GM04504 (cell line): ENCODE measurements around the gene UTP11.
"Not testable (repeated sequence)": the region's sequence is repeated elsewhere in the genome, so short reads cannot be mapped to it uniquely, and the experiment has no call there.

ENCODE experiments used
- DNase-seq: peaks from one replicate; pipeline ENCODE4 v3.0.0-alpha.2; 2012; ENCODE audit warnings: low read depth

UTP11 gene

DNA sequence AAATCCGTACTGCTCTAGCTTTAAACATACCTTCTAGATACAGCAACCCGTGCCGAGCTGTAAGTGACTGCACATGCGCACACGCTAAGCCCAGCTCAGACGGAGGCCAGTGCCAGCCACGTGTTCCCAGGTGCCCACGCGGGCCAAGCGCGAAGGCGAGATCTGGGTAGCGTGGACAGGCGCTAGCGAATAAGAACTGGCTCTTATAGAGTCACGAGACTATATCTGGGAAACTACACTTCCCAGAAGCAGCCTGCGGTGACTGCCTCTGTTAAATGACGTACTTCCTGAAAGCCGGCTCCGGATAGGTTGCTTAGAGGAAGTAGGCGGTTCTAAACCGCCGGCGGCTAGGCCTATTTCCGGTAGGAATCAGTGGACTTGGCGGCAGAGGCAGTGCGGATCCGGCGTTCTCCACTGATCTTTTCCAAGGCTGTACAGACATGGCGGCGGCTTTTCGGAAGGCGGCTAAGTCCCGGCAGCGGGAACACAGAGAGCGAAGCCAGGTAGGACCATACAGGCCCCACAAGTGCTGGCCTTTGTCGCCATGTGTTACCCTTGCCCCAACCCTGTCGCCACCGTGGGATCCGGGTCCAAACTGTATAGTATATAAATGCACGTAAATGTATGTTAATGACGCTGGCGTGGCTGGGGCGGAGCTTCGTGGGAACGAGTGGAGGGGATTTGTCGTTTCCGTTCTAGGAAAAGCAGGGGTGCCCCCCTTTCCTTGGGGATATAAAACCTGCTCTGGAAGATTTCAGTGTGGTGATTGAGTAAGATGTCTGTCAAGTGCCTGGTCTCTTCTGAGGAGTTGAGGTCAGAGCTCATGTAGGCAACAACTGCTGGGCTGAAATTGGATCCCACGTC is at the start of gene UTP11:
Gene UTP11 (plus strand): TSS at position 372 of the 864 bp plus-strand sequence. CDS start 69 bp downstream, at position 441.
- peak; percentile 98 for DNase-seq

GRCh38 chr1:37964106-37964505 is 48.4 kb upstream of the UTP11 start:
- DNase-seq, result not testable (repeated sequence)

DNA sequence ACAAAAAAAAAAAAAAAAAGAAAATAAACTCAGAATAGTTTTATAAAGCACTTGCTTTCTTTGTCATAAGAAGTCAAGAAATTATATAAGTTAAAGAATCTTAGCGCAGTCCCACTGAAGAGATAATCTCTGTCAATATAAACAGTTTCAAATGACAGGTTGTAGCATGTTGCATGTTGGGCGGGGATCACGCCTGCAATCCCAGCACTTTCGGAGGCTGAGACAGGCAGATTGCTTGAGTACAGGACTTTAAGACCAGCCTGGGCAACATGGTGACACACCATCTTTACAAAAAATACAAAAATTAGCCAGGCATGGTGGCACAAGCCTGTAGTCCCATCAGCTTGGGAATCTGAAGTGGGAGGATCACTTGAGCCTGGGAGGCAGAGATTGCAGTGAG is 47.2 kb upstream of the UTP11 start:
- DNase-seq, result no peak

DNA sequence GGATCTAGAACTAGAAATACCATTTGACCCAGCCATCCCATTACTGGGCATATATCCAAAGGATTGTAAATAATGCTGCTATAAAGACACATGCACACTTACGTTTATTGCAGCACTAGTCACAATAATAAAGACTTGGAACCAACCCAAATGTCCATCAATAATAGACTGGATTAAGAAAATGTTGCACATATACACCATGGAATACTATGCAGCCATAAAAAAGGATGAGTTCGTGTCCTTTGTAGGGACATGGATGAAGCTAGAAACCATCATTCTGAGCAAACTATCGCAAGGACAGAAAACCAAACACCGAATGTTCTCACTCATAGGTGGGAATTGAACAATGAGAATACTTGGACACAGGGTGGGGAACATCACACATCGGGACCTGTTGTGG is 38.9 kb upstream of the UTP11 start:
- not testable (repeated sequence) for DNase-seq

- DNase-seq, result no peak
Observed at GRCh38 chr1:37974567-37974966, 38.0 kb upstream of the UTP11 start.

DNA sequence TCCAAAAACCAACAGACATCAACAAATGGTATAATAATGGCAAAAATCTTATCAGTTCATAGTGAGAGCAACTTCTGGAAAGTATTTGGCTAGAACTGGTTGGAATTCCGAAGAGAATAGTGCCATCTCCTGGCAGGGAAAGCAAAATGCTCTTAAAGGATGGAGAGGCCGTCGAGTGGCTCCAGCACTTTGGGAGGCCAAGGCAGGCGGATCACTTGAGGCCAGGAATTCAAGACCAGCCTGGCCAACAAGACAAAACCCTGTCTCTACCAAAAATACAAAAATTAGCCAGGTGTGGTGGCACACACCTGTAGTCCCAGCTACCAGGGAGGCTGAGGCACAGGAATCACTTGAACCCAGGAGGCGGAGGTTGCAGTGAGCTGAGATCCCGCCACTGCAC is 37.5 kb upstream of the UTP11 start:
- DNase-seq, result peak; percentile 21

DNA sequence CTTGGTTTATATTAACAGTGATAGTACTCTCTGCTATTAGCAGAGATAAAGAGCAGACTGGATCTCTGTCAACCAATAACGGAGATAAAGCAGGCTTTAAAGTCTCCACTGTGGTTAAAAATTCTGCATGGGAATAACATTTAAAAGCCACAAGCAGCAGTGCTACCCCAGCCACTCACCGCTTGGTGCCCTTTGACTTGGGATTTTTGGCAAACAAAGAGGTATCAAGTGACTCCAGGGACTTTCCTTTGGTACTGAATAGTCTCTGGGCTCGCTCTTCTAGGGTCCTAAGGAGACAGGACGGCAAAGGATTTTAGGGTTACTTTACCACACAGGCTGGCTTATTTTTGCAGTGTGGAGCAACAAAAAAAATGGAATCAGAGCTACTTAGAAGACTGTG is 34.0 kb upstream of the UTP11 start:
- no peak for DNase-seq

DNA sequence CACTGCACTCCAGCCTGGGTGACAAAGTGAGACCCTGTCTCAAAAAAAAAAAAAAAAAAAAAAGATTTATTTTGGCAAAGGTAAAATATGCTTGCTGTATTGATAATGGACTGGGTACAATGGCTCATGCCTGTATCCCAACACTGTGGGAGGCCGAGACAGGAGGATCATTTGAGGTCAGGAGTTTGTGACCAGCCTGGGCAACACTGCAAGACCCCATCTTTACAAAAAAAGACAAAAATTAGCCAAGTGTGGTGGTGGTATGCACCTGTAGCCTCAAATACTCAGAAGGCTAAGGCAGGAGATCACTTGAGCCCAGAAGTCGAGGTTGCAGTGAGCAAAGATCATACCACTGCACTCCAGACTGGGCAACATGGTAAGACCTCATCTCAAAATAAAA is 29.0 kb upstream of the UTP11 start:
- DNase-seq, result no peak

DNA sequence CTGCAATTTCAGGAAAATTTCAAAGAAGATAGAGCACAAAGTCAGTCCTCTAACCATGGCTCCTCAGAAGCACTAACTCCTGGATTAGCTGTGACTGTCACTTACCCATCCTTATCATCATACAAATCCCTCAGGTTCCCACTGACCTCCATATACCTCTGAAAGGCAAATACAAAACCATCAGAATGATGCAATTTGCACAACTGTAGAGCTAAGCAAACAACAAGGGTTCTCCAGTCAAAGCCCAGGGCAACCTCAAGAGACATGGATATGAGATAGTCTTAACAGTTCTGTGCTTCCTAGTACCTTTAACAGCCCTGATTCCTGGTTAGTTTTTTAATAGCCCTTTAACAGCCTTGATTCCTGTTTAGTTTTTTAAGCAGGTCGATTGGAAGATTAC is 24.9 kb upstream of the UTP11 start:
- DNase-seq, result no peak

DNA sequence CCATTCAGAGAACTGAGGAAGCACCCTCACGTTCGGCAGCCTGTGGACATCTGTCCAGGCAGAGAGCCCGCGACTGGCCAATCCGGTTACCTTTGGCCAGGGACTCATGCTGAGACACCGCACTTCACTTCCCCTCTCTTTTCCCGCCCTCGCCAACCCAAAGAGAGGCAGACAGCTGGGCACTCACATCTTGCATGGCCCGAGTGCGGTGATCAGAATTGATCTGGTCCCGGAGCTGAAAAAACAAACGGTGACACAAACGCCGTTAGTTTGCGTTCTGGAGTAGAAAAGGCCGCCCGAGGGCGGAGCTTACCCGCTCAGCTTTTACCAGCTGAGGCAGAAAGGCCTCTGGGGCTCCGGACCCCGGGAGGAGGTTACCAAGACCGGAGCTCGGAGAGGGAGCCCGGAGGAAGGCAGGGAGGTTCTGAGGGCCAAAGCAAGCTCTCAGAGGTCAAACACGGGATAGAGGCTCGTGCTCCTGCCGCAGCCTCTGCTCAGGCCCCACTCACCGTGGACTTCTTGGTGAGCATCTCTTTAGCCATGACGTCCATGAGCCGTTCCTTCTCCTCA is 23.1 kb upstream of the UTP11 start:
- DNase-seq, result no peak

- no peak for DNase-seq
Observed at GRCh38 chr1:37994886-37995566, 17.5 kb upstream of the UTP11 start.

DNA sequence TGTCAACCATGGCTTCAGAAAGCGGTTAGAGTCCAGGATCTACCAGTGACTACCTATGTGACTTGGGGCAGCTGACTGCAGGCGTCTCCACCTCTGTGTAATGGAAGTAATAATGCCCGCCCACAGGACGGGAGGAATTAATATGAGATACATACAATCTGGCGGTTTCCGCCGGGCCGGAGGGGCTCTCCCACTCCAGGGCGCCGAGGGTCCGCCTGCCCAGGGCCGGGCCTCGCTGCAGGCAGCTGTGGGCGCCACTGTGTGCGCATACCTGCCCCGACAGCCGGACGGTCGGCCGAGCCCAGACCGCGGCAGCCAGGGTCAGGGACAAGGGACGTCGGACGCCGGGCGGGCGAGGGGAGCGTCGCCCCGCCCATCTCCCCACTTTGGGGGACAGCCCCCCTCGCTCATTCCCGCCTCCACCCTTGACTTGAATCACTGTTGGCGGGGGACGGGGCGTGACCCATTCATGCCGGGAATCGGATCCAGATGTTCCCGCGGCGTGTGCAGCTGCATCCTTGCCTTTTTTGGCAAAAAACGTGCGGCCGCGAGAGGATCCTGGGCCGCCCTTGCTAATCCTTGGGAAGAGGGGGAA is 16.7 kb upstream of the UTP11 start:
- DNase-seq, result peak; percentile 87

- DNase-seq, result no peak
Observed at GRCh38 chr1:37997256-37998088, 15.1 kb upstream of the UTP11 start.

DNA sequence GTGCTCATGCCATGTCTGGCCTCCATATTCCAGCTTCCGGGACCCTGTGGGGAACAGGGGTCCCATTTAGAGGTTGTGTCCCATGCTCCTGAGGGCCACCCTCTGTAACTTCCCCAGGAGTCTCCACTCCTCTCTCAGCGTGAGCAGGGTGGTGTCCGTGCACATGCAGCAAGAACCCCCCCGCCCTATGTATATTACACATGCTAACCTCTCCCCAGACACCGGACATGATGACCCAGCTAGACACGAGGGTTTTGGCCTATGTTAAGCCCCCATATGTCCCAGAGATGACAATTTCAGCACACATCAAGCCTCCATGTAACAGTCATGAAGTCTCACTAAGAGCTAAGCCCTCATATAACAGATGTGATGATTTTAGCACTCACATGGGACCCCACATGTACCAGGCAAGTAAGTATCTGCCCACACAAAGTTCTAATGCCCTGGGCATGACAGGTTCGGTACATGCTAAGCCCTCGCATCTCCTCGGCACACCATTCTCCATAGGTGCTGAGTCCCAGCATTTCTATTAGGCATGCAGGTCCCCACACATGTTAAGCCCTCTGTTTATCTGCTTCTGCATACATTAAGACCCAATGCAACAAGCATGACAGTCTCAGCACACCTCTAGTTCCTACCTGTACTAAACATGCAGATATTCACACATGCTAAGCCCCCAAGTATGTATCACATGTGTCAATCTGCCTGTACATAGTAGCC is 14.3 kb upstream of the UTP11 start:
- DNase-seq, result no peak

DNA sequence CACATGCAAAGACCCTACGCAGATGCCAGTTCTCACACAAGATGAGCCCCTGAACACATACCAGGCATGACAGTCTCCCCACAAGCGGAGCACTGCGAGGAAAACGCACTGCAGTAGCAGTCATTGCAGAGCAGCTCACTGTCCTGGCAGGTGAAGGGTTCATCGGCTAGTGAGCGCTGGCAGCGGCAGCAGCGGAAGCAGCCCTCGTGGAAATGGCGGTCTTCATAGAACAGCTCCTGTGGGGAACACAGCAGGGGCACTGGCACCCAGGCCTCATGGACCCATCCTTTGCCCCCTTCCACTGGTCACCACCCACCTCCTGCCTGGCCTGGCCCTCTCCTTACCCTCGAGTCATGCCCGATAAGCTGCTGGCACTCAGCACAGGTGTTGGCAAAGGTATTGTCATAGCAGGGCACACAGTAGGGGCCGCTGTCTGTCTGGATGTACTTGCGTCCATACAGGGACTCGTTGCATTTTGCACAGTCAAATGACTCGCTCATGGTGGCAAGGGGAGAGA is 13.6 kb upstream of the UTP11 start:
- DNase-seq, result no peak

DNA sequence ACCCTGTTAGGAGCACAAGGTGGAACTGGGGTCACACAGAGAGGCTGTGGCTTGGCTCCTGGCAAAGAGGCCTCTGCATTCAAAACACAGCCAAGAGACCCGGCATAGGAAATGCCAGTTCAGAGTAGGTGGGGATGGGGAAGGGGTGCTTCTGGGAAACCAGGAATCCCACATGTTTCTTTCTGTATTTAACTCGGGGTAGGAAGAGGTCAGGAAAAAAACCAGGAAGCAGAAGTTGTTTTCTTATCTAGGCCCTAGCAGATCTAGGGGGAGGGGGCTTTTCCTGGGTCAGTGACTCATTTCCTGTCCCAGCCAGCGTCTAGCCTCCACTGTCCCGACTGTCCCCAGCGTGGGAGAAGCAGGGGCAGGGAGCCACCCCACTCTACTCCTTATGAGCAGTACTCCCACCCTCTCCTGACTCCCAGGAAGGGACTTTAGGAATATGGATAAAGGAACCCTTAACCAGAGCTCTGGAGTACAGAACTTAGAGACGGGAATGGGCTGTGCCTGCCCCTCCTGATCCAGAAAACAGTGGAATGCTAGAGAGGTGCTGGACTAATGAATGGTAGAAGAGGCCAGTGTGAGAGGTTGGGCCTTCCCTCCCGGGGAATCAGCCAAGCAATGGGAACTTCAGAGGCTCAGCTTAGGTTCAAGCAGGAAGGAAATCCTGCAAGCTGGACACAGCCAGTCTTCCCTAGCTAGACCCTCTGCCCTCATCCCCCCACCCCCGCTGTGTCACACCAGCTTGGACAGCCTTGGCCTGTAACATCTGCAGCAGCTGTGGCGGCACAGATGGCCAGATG is 12.9 kb upstream of the UTP11 start:
- DNase-seq, result no peak

DNA sequence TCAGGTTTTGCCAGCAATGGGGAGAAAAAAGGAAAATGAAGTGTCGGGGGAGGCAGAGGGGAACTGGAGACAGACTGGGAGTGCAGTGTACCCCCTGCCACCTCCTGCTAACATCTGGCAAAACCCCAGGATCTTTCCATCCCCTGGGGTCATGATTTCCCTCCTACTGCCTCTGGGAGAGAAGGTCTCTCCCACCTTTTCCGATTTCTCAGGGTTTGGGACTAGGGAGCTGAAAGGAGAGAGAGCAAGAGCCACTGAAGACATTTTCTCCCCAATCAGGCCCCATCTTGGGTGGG is 12.4 kb upstream of the UTP11 start:
- DNase-seq, result no peak

DNA sequence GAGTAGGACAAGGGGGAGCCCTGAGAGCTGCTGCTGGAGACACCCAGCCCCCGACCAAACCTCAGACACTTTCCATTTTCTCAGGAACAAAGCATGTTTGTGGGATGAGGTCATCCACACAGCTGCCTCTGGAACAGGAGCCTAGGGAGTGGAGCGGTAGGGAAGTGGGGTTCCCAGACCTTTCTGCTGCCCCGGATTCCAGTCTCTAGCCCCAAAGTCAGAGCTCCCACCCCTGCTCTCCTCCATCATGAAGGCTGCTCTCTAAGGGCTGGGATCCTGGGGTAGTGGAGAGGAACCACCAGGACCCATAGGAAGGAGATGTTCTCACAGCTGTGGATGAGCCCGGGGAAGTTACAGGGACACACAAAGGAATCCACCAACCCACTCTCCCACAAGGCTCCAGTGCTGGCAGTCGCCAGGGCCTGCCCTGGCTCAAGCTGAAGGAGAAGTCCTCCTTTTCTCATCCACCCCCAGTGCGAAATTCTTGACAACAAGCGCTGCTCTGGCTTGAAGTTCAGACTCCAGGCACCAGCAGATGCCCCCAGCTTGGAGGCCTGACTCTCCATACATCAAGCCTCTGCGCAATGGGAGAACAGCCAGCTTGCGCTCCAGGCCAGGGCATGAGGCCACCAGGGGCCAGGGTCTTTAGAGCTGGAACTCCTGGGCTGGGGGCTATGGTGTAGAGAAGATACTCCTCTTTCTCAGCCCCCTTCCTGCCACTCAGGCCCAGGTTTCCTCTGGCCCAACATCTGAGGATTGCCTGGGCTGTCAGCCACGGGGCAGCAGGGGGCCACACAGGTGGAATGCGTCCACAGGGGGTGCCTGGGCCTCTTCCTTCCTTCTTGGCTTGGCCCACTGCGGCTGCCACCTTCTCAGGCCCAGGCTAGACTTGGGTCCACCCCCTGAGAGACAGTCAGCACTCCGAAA is 11.7 kb upstream of the UTP11 start:
- no peak for DNase-seq
